Neural crest cell (in vitro differentiated cells): ENCODE data around the gene FAM236B. TPM values are rescaled to one million over a fixed set of nuclear protein-coding genes. Genes with fewer than 3 reads are reported as not detected.
"Not testable (repeated sequence)": the region's sequence is repeated elsewhere in the genome, so short reads cannot be mapped to it uniquely, and the experiment has no call there.

Experiments used
- DNase-seq: peaks from one replicate; pipeline ENCODE4 v3.0.0; 2021; ENCODE audit warnings: low read depth, mixed read lengths, low spot score
- H3K27ac Mint-ChIP-seq: one replicate; pipeline ENCODE4 v1.8.0; 2021; ENCODE audit warnings: mild to moderate bottlenecking, mixed read lengths; ENCODE audit not compliant: unreplicated experiment
- H3K27me3 Mint-ChIP-seq: 2 replicates; pipeline ENCODE4 v1.8.0; 2021; ENCODE audit warnings: low read depth, mild to moderate bottlenecking, mixed read lengths
- H3K36me3 Mint-ChIP-seq: 2 replicates; pipeline ENCODE4 v1.8.0; 2021; ENCODE audit warnings: low read depth, mild to moderate bottlenecking, mixed read lengths
- H3K4me1 Mint-ChIP-seq: 2 replicates; pipeline ENCODE4 v1.8.0; 2021; ENCODE audit warnings: mixed read lengths
- H3K4me3 Mint-ChIP-seq: one replicate; pipeline ENCODE4 v1.8.0; 2021; ENCODE audit warnings: mild to moderate bottlenecking, mixed read lengths
- H3K9me3 Mint-ChIP-seq: 2 replicates; pipeline ENCODE4 v1.8.0; 2021; ENCODE audit warnings: mixed read lengths
- total RNA-seq: library from RNA; stranded (reverse); gene quantifications from 2 replicates; pipeline ENCODE4 v1.2.1, GENCODE V29; 2021
- TF ChIP-seq, protein P1 (sequence below): fragments of 200-600 bp; sonication (generic); conservative IDR thresholded peaks from 2 replicates; pipeline ENCODE4 v1.5.0; 2021; ENCODE audit warnings: antibody characterized with exemption, mild to moderate bottlenecking

FAM236B gene
- total RNA-seq, 1 donor from 2014 or later: not detected

- Mint-ChIP-seq H3K27ac (no peak overlapping the region), H3K4me3 (no peak overlapping the region), H3K36me3 (no peaks in the 10 kb centered on the region), H3K9me3 (peaks cover 23% of the 10 kb centered on the region), H3K4me1 (peaks cover 4% of the 10 kb centered on the region), H3K27me3 (no peaks in the 10 kb centered on the region)
- no peak for DNase-seq
- TF ChIP-seq, protein P1, sequence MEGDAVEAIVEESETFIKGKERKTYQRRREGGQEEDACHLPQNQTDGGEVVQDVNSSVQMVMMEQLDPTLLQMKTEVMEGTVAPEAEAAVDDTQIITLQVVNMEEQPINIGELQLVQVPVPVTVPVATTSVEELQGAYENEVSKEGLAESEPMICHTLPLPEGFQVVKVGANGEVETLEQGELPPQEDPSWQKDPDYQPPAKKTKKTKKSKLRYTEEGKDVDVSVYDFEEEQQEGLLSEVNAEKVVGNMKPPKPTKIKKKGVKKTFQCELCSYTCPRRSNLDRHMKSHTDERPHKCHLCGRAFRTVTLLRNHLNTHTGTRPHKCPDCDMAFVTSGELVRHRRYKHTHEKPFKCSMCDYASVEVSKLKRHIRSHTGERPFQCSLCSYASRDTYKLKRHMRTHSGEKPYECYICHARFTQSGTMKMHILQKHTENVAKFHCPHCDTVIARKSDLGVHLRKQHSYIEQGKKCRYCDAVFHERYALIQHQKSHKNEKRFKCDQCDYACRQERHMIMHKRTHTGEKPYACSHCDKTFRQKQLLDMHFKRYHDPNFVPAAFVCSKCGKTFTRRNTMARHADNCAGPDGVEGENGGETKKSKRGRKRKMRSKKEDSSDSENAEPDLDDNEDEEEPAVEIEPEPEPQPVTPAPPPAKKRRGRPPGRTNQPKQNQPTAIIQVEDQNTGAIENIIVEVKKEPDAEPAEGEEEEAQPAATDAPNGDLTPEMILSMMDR: no peak
Observed at GRCh38 chrX:72735561-72735960, 46.9 kb downstream of the FAM236B start.

- H3K9me3 Mint-ChIP-seq: peaks cover 21% of the 10 kb centered on the region
- not testable (repeated sequence) for H3K27ac Mint-ChIP-seq, DNase-seq, H3K27me3 Mint-ChIP-seq, H3K4me3 Mint-ChIP-seq, H3K4me1 Mint-ChIP-seq, H3K36me3 Mint-ChIP-seq
Observed at GRCh38 chrX:72733636-72734035, 48.8 kb downstream of the FAM236B start.

Other genes starting within 250 kb of the FAM236B start
- gene HDAC8, start 209.8 kb downstream of the FAM236B start, total RNA-seq: 31.0 and 34.4 TPM in 2 replicates
- 10.1 and 10.2 TPM in 2 replicates for gene PHKA1, start 68.4 kb downstream of the FAM236B start, total RNA-seq
- 2.6 and 3.1 TPM in 2 replicates for gene DMRTC1B, start 5.8 kb downstream of the FAM236B start, total RNA-seq
- not detected in 2 replicates for gene FAM236D, start 25.6 kb upstream of the FAM236B start, total RNA-seq
- gene FAM236C, start 130.0 kb upstream of the FAM236B start, total RNA-seq: not detected in 2 replicates
- not detected in 2 replicates for gene FAM236A, start 155.5 kb upstream of the FAM236B start, total RNA-seq
- gene DMRTC1, start 161.2 kb upstream of the FAM236B start, total RNA-seq: 0.56 and 1.2 TPM in 2 replicates
- gene PABPC1L2B, start 220.3 kb upstream of the FAM236B start, total RNA-seq: 0.14 TPM in 1 of 2 replicates, not detected in the other